C4-2B (cell line): Measurements from ENCODE around the gene NHP2.

Experiments
- ZFX ChIP-seq: fragments of 450-650 bp; IDR thresholded peaks from 2 replicates; pipeline ENCODE4 v1.6.1; 2017
- TF ChIP-seq, protein P1 (sequence below): fragments of 450-650 bp; conservative IDR thresholded peaks from 2 replicates; pipeline ENCODE4 v1.5.1; 2017; ENCODE audit warnings: mild to moderate bottlenecking

DNA sequence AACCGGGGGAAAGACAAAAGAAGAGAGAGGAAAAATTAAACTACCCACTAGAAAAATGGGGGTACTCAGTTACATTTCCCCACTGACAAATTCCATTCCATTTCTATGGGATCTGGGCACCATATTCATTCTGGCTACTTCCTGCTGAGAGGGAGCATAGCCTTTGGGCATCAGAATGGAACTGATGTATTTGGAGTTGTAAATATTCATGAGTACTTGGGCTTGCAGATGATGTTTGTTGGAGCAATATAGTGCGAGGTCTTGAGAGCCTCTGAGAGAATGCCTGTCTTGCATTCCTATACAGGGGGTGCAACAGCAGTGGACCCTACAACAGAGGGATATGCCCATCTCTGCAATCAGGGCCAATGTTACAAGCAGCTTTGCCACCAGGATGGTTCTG, 16.8 kb upstream of the NHP2 start:
- TF ChIP-seq, protein P1, sequence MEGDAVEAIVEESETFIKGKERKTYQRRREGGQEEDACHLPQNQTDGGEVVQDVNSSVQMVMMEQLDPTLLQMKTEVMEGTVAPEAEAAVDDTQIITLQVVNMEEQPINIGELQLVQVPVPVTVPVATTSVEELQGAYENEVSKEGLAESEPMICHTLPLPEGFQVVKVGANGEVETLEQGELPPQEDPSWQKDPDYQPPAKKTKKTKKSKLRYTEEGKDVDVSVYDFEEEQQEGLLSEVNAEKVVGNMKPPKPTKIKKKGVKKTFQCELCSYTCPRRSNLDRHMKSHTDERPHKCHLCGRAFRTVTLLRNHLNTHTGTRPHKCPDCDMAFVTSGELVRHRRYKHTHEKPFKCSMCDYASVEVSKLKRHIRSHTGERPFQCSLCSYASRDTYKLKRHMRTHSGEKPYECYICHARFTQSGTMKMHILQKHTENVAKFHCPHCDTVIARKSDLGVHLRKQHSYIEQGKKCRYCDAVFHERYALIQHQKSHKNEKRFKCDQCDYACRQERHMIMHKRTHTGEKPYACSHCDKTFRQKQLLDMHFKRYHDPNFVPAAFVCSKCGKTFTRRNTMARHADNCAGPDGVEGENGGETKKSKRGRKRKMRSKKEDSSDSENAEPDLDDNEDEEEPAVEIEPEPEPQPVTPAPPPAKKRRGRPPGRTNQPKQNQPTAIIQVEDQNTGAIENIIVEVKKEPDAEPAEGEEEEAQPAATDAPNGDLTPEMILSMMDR, result no peak
- no peak for TF ChIP-seq ZFX
